Activated CD4-positive, alpha-beta T cell treated with anti-CD3 and anti-CD28 coated beads, Interleukin-2, amount 10 ng/mL, durations not matched to agents 7 days and 5 days (primary cell): ENCODE results near the gene TMPRSS4. TPM values are rescaled to one million over a fixed set of nuclear protein-coding genes. Genes with fewer than 3 reads are reported as not detected.

Experiments
- CTCF ChIA-PET: fragments of 350-600 bp; sonication (Branson Sonifier 250); formaldehyde crosslinking; loops from one replicate; lab custom pipeline; 2021; ENCODE audit warnings: antibody characterized with exemption; lab: Charles Lee
- POLR2A ChIA-PET: fragments of 350-600 bp; sonication (Branson Sonifier 250); formaldehyde crosslinking; loops from one replicate; lab custom pipeline; 2021; ENCODE audit warnings: antibody characterized with exemption; lab: Charles Lee
- DNase-seq: peaks from one replicate; pipeline ENCODE4 v3.0.0-alpha.2; 2020
- H3K27ac Mint-ChIP-seq: one replicate; pipeline ENCODE4 v1.8.0; 2021; ENCODE audit warnings: mild to moderate bottlenecking, moderate library complexity, mixed read lengths
- H3K27me3 Mint-ChIP-seq: one replicate; pipeline ENCODE4 v1.8.0; 2021; ENCODE audit warnings: mixed read lengths
- H3K36me3 Mint-ChIP-seq: one replicate; pipeline ENCODE4 v1.8.0; 2021; ENCODE audit warnings: low read depth, mixed read lengths
- H3K4me1 Mint-ChIP-seq: one replicate; pipeline ENCODE4 v1.8.0; 2021; ENCODE audit warnings: mixed read lengths
- H3K4me3 Mint-ChIP-seq: one replicate; pipeline ENCODE4 v1.8.0; 2021; ENCODE audit warnings: mild to moderate bottlenecking, moderate library complexity, mixed read lengths
- H3K9me3 Mint-ChIP-seq: one replicate; pipeline ENCODE4 v1.8.0; 2021; ENCODE audit warnings: mixed read lengths
- total RNA-seq, 2 experiments: library from RNA; stranded (reverse); gene quantifications; one replicate each; pipeline ENCODE4 v1.2.3, GENCODE V29; 2021

TMPRSS4 gene
- total RNA-seq, 2 experiments from 2014 or later, result not detected

GRCh38 chr11:118068206-118068944 is 8.5 kb upstream of the TMPRSS4 start:
- no peak overlapping the region for H3K4me3 Mint-ChIP-seq
- H3K36me3 Mint-ChIP-seq, result no peaks in the 10 kb centered on the region
- DNase-seq, result no peak
- CTCF ChIA-PET, result no interaction called here
- H3K27ac Mint-ChIP-seq, result no peak overlapping the region
- no peaks in the 10 kb centered on the region for H3K9me3 Mint-ChIP-seq
- H3K27me3 Mint-ChIP-seq, result peaks cover 4% of the 10 kb centered on the region
- POLR2A ChIA-PET, result no interaction called here
- H3K4me1 Mint-ChIP-seq, result peaks cover 2% of the 10 kb centered on the region

GRCh38 chr11:118068945-118069612 is 7.8 kb upstream of the TMPRSS4 start:
- no peak overlapping the region for H3K4me3 Mint-ChIP-seq

GRCh38 chr11:118071416-118072030 is 5.4 kb upstream of the TMPRSS4 start:
- no peaks in the 10 kb centered on the region for H3K4me1 Mint-ChIP-seq
- H3K27me3 Mint-ChIP-seq, result peaks cover 7% of the 10 kb centered on the region
- POLR2A ChIA-PET, result no interaction called here
- CTCF ChIA-PET, result interaction anchor here (0.6 to 1.5 kb wide), 8 partner anchors 9 to 592 kb away, joined by 3 to 5 read pairs (median 3); partner anchors contain the start of gene SMIM35
- H3K36me3 Mint-ChIP-seq, result no peaks in the 10 kb centered on the region
- H3K4me3 Mint-ChIP-seq, result no peak overlapping the region
- DNase-seq, result no peak
- no peak overlapping the region for H3K27ac Mint-ChIP-seq
- H3K9me3 Mint-ChIP-seq, result no peaks in the 10 kb centered on the region

More at GRCh38 chr11:118068945-118069612, 7.8 kb upstream of the TMPRSS4 start:
- no peak overlapping the region for H3K27ac Mint-ChIP-seq
- ChIA-PET CTCF (no interaction called here), POLR2A (interaction anchor here (0.7 kb wide), 1 partner anchor 15 kb away, joined by 3 read pairs; no protein-coding TSS in a partner anchor)
- no peaks in the 10 kb centered on the region for H3K36me3 Mint-ChIP-seq
- H3K9me3 Mint-ChIP-seq, result no peaks in the 10 kb centered on the region
- no peak for DNase-seq
- peaks cover 2% of the 10 kb centered on the region for H3K4me1 Mint-ChIP-seq
- H3K27me3 Mint-ChIP-seq, result peaks cover 5% of the 10 kb centered on the region

GRCh38 chr11:118073554-118073953 is 3.3 kb upstream of the TMPRSS4 start:
- H3K4me1 Mint-ChIP-seq, result no peaks in the 10 kb centered on the region
- no peaks in the 10 kb centered on the region for H3K9me3 Mint-ChIP-seq
- H3K27ac Mint-ChIP-seq, result no peak overlapping the region
- ChIA-PET POLR2A (no interaction called here), CTCF (interaction anchor here (0.7 to 1.2 kb wide), 2 partner anchors 18 to 34 kb away, joined by 3 to 4 read pairs; no protein-coding TSS in a partner anchor)
- H3K36me3 Mint-ChIP-seq, result no peaks in the 10 kb centered on the region
- peaks cover 7% of the 10 kb centered on the region for H3K27me3 Mint-ChIP-seq
- no peak for DNase-seq
- no peak overlapping the region for H3K4me3 Mint-ChIP-seq

GRCh38 chr11:118074091-118074685 is 2.7 kb upstream of the TMPRSS4 start:
- Mint-ChIP-seq H3K4me1 (no peaks in the 10 kb centered on the region), H3K4me3 (no peak overlapping the region), H3K27ac (no peak overlapping the region), H3K9me3 (no peaks in the 10 kb centered on the region), H3K36me3 (no peaks in the 10 kb centered on the region), H3K27me3 (peaks cover 7% of the 10 kb centered on the region)
- POLR2A ChIA-PET, result no interaction called here
- CTCF ChIA-PET, result interaction anchor here (0.6 to 1.2 kb wide), 2 partner anchors 18 to 40 kb away, joined by 3 to 4 read pairs; no protein-coding TSS in a partner anchor
- DNase-seq, result no peak

- no peaks in the 10 kb centered on the region for H3K36me3 Mint-ChIP-seq
- no peak for DNase-seq
- H3K27me3 Mint-ChIP-seq, result peaks cover 7% of the 10 kb centered on the region
- H3K27ac Mint-ChIP-seq, result no peak overlapping the region
- H3K4me3 Mint-ChIP-seq, result no peak overlapping the region
- CTCF ChIA-PET, result no interaction called here
- POLR2A ChIA-PET, result no interaction called here
- H3K9me3 Mint-ChIP-seq, result no peaks in the 10 kb centered on the region
- no peaks in the 10 kb centered on the region for H3K4me1 Mint-ChIP-seq
Observed at GRCh38 chr11:118074785-118075184, 2.1 kb upstream of the TMPRSS4 start.

GRCh38 chr11:118078911-118079411 is 2.1 kb downstream of the TMPRSS4 start:
- Mint-ChIP-seq H3K9me3 (no peaks in the 10 kb centered on the region), H3K4me1 (no peaks in the 10 kb centered on the region), H3K27ac (no peak overlapping the region), H3K4me3 (no peak overlapping the region), H3K27me3 (peaks cover 3% of the 10 kb centered on the region), H3K36me3 (no peaks in the 10 kb centered on the region)
- ChIA-PET POLR2A (no interaction called here), CTCF (interaction anchor here (0.8 to 1.7 kb wide), 7 partner anchors 10 to 132 kb away, joined by 3 to 6 read pairs (median 3); no protein-coding TSS in a partner anchor)
- DNase-seq, result no peak

GRCh38 chr11:118079491-118079890 is 2.6 kb downstream of the TMPRSS4 start:
- no peaks in the 10 kb centered on the region for H3K27me3 Mint-ChIP-seq
- CTCF ChIA-PET, result interaction anchor here (0.8 to 1.7 kb wide), 7 partner anchors 9 to 132 kb away, joined by 3 to 6 read pairs (median 3); no protein-coding TSS in a partner anchor
- DNase-seq, result no peak
- no peak overlapping the region for H3K27ac Mint-ChIP-seq
- POLR2A ChIA-PET, result no interaction called here
- H3K4me1 Mint-ChIP-seq, result no peaks in the 10 kb centered on the region
- no peak overlapping the region for H3K4me3 Mint-ChIP-seq
- no peaks in the 10 kb centered on the region for H3K9me3 Mint-ChIP-seq
- no peaks in the 10 kb centered on the region for H3K36me3 Mint-ChIP-seq

GRCh38 chr11:118080296-118080695 is 3.4 kb downstream of the TMPRSS4 start:
- no peaks in the 10 kb centered on the region for H3K9me3 Mint-ChIP-seq
- ChIA-PET POLR2A (no interaction called here), CTCF (interaction anchor here (1.0 to 1.7 kb wide), 6 partner anchors 9 to 133 kb away, joined by 3 to 6 read pairs (median 4); no protein-coding TSS in a partner anchor)
- H3K27me3 Mint-ChIP-seq, result no peaks in the 10 kb centered on the region
- H3K4me1 Mint-ChIP-seq, result no peaks in the 10 kb centered on the region
- no peak for DNase-seq
- no peak overlapping the region for H3K27ac Mint-ChIP-seq
- no peaks in the 10 kb centered on the region for H3K36me3 Mint-ChIP-seq
- no peak overlapping the region for H3K4me3 Mint-ChIP-seq

- no peak for DNase-seq
- Mint-ChIP-seq H3K9me3 (peaks cover 2% of the 10 kb centered on the region), H3K4me3 (no peak overlapping the region), H3K27me3 (no peaks in the 10 kb centered on the region), H3K36me3 (no peaks in the 10 kb centered on the region), H3K4me1 (no peaks in the 10 kb centered on the region), H3K27ac (no peak overlapping the region)
- POLR2A ChIA-PET, result no interaction called here
- CTCF ChIA-PET, result interaction anchor here (1.5 kb wide), 1 partner anchor 20 kb away, joined by 4 read pairs; no protein-coding TSS in a partner anchor
Observed at GRCh38 chr11:118081241-118081958, 4.5 kb downstream of the TMPRSS4 start.

GRCh38 chr11:118082880-118083552 is 6.1 kb downstream of the TMPRSS4 start:
- Mint-ChIP-seq H3K4me1 (no peaks in the 10 kb centered on the region), H3K27ac (no peak overlapping the region), H3K36me3 (no peaks in the 10 kb centered on the region), H3K27me3 (no peaks in the 10 kb centered on the region), H3K4me3 (no peak overlapping the region), H3K9me3 (peaks cover 15% of the 10 kb centered on the region)
- POLR2A ChIA-PET, result no interaction called here
- no peak for DNase-seq
- CTCF ChIA-PET, result interaction anchor here (0.9 to 1.0 kb wide), 3 partner anchors 9 to 260 kb away, joined by 3 to 4 read pairs (median 3); no protein-coding TSS in a partner anchor
